HG03558 (cell line): ENCODE measurements around the gene NUP43.
"Not testable (repeated sequence)": the region's sequence is repeated elsewhere in the genome, so short reads cannot be mapped to it uniquely, and the experiment has no call there.

Source experiments
- ATAC-seq: cut with Tn5 transposase; IDR thresholded peaks from one replicate; pipeline ENCODE4 v1.9.1; 2021; ENCODE audit warnings: moderate number of reproducible peaks; ENCODE audit not compliant: unreplicated experiment; ENCODE audit errors: extremely low read depth

Gene NUP43, protein sequence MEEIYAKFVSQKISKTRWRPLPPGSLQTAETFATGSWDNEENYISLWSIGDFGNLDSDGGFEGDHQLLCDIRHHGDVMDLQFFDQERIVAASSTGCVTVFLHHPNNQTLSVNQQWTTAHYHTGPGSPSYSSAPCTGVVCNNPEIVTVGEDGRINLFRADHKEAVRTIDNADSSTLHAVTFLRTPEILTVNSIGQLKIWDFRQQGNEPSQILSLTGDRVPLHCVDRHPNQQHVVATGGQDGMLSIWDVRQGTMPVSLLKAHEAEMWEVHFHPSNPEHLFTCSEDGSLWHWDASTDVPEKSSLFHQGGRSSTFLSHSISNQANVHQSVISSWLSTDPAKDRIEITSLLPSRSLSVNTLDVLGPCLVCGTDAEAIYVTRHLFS

GRCh38 chr6:149746147-149746946 lies at the start of gene NUP43:
TSS of gene NUP43 (minus strand) at chr6:149746529. CDS start at chr6:149746495, 34 bp downstream.
- ATAC-seq: peak; percentile 31

DNA sequence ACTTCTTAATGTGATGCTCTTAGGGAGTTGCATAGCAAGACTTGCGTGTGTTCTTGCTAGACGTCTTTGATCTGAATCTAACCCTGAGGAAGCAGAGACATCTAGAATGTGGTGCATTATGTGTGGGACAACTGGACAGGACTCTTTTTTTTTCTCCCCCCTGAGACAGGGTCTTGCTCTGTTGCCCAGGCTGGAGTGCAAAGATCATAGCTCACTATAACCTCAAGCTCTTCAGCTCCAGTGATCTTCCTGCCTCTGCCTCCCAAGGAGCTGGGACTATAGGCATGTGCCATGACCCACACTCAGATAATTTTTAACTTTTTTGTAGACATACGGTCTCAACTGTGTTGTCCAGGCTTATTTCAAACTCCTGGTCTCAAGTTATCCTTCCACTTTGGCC lies 37.2 kb upstream of the NUP43 start:
- no peak for ATAC-seq

- ATAC-seq: no peak
Measured at GRCh38 chr6:149782337-149782736, 36.0 kb upstream of the NUP43 start.

GRCh38 chr6:149781715-149782114 lies 35.4 kb upstream of the NUP43 start:
- no peak for ATAC-seq

- ATAC-seq: no peak
Measured at GRCh38 chr6:149779644-149779963, 33.3 kb upstream of the NUP43 start.

DNA sequence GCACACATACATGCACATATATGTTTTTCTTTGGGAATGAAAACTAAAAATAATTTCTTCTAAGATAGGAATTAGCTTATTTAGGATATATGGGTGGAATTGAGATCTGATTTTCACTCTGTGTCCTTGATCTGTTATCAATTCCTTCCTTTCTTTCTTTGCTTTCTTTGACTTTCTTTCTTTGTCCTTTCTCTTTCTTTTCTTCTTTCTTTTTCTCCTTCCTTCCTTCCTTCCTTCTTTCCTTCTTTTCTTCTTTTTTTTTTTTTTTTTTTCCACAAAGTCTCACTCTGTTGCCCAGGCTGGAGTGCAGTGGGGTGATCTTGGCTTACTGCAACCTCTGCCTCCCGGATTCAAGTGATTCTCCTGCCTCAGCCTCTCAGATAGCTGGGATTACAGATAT lies 31.3 kb upstream of the NUP43 start:
- no peak for ATAC-seq

DNA sequence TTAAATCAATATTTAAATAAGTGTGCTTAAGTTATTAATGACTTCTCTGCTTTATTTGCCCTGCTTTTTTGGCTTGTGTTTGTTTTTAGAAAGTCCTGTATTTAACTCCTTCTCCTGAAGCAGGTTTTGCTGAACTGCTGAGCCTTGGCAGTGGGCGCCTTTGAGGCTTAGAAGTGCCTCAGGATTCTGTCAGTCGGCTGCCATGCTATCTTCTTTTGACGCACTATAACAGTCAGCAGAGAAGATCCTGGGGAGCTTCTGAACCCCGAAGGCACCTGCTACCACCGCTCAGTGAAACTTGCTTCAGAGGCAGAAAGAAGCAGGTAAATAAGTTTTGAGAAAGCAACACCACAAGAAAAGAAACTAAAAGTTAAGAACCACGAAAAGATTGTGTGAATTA lies 25.6 kb upstream of the NUP43 start:
- ATAC-seq: no peak

- ATAC-seq: no peak
Measured at GRCh38 chr6:149771185-149771584, 24.9 kb upstream of the NUP43 start.

DNA sequence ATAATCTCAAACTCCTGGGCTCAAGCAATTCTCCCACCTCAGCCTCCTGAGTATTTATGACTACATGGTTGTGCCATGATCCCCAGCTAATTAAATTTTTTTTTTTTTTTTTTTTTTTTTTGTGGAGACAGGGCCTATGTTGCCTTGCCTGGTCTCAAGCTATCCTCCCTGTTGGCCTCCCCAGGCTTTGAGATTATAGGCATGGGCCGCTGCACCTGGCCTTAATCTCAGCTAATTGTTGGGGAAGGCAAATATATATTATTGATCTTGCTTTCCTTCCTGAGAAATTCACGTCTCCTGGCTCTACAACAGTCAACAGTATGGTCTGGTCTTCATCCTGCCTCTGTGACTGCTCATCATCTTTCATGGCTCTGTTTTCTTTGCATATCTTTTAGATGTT lies 23.3 kb upstream of the NUP43 start:
- ATAC-seq: no peak

DNA sequence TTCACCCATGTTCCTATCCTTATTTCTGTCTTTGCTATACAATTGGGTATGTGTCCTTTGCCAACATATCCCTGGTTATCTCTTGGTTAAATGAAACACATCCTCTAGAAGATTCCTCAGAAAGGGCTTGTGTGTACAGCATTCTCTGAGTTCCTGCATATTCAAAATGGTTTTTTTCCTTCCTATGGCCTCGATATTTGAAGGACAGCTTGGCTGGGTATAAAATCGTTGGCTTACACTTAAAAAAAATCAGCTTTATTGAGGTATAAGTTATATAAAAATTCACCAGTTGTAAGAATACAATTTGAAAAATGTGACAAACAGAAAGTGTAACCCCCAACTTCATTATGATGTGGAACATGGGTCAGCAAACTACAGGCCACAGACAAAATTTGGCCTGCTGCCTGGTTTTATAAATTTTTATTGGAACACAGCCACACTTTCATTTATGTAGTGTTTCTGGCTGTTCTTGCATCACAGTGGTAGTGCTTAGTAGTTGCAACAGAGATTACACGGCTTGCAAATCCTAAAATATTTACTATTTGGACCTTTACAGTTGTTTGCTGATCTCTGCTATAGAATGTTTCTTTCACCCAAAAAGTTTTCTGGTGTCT lies 19.9 kb upstream of the NUP43 start:
- ATAC-seq: no peak

- no peak for ATAC-seq
Measured at GRCh38 chr6:149763866-149764265, 17.5 kb upstream of the NUP43 start.

DNA sequence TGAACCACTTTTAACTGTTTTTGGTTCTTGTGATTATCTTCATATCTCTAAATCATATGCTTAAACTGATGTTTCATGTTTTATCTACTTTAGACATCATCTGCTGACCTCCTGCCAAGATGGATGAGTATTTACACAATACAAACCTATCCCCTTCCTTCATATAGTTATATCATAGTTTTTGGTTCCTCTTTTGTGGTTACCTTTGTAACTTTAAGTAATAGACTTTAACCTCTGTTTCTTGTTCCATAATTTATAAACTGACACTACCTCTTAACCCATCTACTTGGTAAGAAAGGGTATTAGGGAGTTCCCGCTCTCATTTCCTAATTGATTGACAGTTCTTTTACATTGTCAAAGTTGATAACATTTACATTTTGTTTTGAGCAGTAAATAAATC lies 15.1 kb upstream of the NUP43 start:
- ATAC-seq: peak; percentile 98

GRCh38 chr6:149756261-149756636 lies 9.9 kb upstream of the NUP43 start:
- ATAC-seq: no peak

- ATAC-seq: peak; percentile 42
Measured at GRCh38 chr6:149755300-149756260, 9.3 kb upstream of the NUP43 start.

- no peak for ATAC-seq
Measured at GRCh38 chr6:149754548-149754947, 8.2 kb upstream of the NUP43 start.

DNA sequence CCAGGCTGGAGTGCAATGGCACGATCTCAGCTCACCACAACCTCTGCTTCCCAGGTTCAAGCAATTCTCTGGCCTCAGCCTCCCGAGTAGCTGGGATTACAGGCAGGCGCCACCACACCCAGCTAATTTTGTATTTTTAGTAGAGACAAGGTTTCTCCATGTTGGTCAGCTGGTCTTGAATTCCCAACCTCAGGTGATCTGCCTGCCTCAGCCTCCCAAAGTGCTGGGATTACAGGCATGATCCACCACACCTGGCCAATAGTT lies 7.0 kb upstream of the NUP43 start:
- not testable (repeated sequence) for ATAC-seq

DNA sequence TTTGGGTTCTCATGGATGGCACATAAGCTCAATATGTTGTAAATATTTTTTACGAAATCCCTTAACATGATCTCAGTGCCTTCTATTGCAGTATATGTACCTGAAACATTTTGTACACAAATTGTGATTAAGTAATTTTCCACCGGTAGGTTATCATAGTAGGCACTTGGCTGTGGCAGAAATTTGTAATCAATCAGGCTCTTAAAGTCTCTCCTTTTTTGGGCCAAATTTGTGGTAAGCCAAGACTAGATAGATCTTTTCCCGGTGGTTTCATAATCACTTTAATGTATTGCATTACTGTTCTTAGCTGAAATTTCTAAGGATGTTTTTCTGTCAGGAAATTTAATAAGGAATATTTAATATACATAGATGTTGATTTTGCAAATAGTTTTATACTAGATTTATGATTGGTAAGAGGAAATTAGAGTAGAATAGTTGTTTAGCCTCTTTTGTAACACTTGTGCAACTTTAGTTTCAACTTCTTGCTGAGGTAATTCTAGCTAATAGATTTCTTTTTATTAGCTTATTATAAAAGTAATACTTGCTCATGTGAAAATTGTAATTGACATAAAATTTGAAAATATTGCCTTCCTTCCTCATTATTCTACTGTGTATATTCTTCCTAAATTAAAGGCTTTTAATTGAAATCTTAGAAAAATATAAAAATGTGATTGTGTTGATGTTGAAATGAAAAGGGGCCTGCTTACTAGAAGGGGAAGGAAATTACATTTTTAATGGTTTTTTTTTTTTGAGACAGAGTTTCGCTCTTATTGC lies 6.5 kb upstream of the NUP43 start:
- no peak for ATAC-seq

- not testable (repeated sequence) for ATAC-seq
Measured at GRCh38 chr6:149751920-149752319, 5.6 kb upstream of the NUP43 start.

- no peak for ATAC-seq
Measured at GRCh38 chr6:149751239-149751638, 4.9 kb upstream of the NUP43 start.

GRCh38 chr6:149750136-149750609 lies 3.8 kb upstream of the NUP43 start:
- ATAC-seq: peak; percentile 18
